Colon (tissue), 2 donors: ENCODE results near the gene FAM3D.

Experiments used
- FAIRE-seq: peaks from 2 replicates; lab custom pipeline; 2012; peaks lifted over from hg19 to GRCh38; lab: Jason Lieb, UNC
- donor health status: control.
- donor health status: control.

FAM3D gene

GRCh38 chr3:58627570-58627885 is 39.0 kb downstream of the FAM3D start:
- FAIRE-seq = no peak

- FAIRE-seq = no peak
Observed at GRCh38 chr3:58626841-58627569, 39.6 kb downstream of the FAM3D start.

GRCh38 chr3:58625196-58625824 is 41.3 kb downstream of the FAM3D start:
- no peak for FAIRE-seq

- FAIRE-seq = no peak
Observed at GRCh38 chr3:58624550-58624949, 42.0 kb downstream of the FAM3D start.

GRCh38 chr3:58623961-58624360 is 42.6 kb downstream of the FAM3D start:
- FAIRE-seq = no peak

- FAIRE-seq = no peak
Observed at GRCh38 chr3:58623478-58623877, 43.1 kb downstream of the FAM3D start.

- no peak for FAIRE-seq
Observed at GRCh38 chr3:58622892-58623291, 43.7 kb downstream of the FAM3D start.

- FAIRE-seq = no peak
Observed at GRCh38 chr3:58622436-58622835, 44.1 kb downstream of the FAM3D start.

- FAIRE-seq = no peak
Observed at GRCh38 chr3:58621086-58621830, 45.3 kb downstream of the FAM3D start.

GRCh38 chr3:58620421-58620820 is 46.2 kb downstream of the FAM3D start:
- FAIRE-seq = no peak

GRCh38 chr3:58617338-58617761 is 49.2 kb downstream of the FAM3D start:
- FAIRE-seq = no peak

GRCh38 chr3:58613236-58614132 is 53.1 kb downstream of the FAM3D start:
- FAIRE-seq = no peak

GRCh38 chr3:58612830-58613229 is 53.7 kb downstream of the FAM3D start:
- FAIRE-seq = no peak

- no peak for FAIRE-seq
Observed at GRCh38 chr3:58609990-58610389, 56.6 kb downstream of the FAM3D start.

- no peak for FAIRE-seq
Observed at GRCh38 chr3:58608648-58609047, 57.9 kb downstream of the FAM3D start.

- FAIRE-seq = no peak
Observed at GRCh38 chr3:58607816-58608215, 58.8 kb downstream of the FAM3D start.

GRCh38 chr3:58606693-58607092 is 59.9 kb downstream of the FAM3D start:
- no peak for FAIRE-seq

GRCh38 chr3:58604031-58604430 is 62.5 kb downstream of the FAM3D start:
- no peak for FAIRE-seq

- FAIRE-seq = no peak
Observed at GRCh38 chr3:58603606-58604005, 63.0 kb downstream of the FAM3D start.

- FAIRE-seq = no peak
Observed at GRCh38 chr3:58597770-58598310, 68.7 kb downstream of the FAM3D start.

GRCh38 chr3:58596834-58597518 is 69.6 kb downstream of the FAM3D start:
- FAIRE-seq = no peak
